HFF-Myc (cell line): ENCODE results near the gene ABLIM2.

Source experiments
- DNase-seq: peaks from one replicate; pipeline ENCODE4 v3.0.0-alpha.2; 2011; ENCODE audit warnings: low read depth; ENCODE audit errors: extremely low read depth
- H3K4me3 ChIP-seq: replicated peaks from 2 replicates; pipeline ENCODE4 v1.5.1; 2011; ENCODE audit warnings: low read depth, mild to moderate bottlenecking, control low read depth, low read length
- TF ChIP-seq, protein P1 (sequence below): IDR thresholded peaks from 2 replicates; pipeline ENCODE4 v1.5.1; 2012; ENCODE audit warnings: mild to moderate bottlenecking, low read depth, low read length, control low read depth; ENCODE audit errors: missing control alignments

ABLIM2 gene

DNA sequence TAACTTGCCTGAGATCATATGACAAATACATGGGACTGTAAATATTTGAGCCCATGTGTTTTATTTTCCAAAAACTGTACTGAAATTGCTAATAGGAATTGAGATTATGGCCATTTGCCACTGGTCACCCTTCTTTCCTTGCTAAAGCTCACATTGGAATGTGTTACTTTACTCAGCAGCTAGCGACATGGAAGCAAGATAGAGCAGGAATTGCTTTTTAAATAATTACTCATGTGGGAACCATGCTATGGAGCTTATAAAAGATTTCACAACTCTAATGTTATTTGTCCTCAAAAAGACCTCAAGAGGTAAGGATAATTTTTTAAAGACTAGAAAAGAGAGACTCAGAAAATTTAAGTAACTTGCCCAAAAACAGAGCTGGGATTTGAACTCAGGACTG lies 170.2 kb downstream of the ABLIM2 start:
- H3K4me3 ChIP-seq, result no peak overlapping the region
- no peak for DNase-seq
- TF ChIP-seq, protein P1, sequence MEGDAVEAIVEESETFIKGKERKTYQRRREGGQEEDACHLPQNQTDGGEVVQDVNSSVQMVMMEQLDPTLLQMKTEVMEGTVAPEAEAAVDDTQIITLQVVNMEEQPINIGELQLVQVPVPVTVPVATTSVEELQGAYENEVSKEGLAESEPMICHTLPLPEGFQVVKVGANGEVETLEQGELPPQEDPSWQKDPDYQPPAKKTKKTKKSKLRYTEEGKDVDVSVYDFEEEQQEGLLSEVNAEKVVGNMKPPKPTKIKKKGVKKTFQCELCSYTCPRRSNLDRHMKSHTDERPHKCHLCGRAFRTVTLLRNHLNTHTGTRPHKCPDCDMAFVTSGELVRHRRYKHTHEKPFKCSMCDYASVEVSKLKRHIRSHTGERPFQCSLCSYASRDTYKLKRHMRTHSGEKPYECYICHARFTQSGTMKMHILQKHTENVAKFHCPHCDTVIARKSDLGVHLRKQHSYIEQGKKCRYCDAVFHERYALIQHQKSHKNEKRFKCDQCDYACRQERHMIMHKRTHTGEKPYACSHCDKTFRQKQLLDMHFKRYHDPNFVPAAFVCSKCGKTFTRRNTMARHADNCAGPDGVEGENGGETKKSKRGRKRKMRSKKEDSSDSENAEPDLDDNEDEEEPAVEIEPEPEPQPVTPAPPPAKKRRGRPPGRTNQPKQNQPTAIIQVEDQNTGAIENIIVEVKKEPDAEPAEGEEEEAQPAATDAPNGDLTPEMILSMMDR, result no peak

DNA sequence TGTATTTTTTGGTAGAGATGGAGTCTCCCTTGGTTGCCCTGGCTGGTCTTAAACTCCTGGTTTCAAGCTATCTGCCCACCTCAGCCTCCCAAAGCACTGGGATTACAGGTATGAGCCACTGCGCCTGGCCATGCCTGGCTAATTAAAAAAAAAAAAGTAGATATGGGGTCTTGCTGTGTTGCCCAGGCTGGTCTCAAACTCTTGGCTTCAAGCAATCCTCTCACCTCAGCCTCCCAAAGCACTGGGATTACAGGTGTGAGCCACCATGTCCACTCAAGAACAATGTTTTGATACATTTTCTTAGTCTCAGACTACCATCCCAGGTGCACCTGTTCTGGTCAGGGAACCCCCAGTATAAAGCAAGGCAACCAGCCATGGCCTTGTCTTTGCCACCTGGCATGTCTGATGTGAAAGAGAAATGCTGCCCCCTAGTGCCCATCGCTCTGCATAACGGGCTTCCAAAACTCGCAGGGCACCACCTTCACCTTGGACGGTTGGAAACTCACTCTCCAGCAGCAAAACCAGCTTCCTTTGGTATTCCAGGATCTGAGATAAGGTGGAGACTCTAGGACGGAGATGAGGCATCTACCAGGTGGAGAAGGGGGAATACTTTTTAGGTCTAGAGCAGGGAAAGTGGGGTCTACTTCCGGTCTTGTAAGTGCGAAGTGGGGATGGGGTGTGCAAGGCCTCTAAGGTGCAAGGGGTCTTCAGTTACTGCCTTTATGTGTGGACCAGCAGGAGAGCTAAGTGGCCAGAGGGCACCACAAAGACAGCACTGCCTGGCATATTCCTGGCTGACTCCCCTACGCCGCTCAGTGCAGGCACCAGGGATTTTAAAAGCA lies 171.2 kb downstream of the ABLIM2 start:
- no peak for DNase-seq
- TF ChIP-seq, protein P1, result peak; percentile 86
- no peak overlapping the region for H3K4me3 ChIP-seq

DNA sequence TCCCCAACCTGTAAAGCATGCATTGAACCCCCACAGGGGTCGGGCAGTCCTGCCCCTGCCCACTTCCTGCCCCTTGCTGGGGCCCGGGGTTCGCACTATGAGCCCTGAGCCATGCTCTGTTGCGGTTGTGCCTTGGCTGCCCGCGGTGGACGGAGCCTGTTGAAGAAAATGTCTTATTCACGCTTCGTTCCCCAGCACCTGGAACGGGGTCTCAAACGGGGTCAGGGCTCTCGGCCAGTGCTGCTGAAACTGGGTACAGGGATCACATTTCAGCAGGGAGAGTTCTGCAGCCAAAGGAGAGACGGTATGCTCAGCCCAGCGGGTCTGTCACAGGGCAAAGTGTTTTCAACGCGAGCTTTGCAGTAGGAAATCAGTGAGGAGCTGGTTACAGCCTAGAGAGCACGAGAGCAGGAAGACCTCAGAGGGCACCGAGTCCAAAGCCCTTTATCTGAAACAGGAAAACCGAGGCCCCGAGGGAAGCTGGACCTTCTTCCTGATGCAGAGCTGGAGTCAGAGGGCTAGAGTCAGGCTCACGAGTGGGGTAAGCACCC lies 172.6 kb downstream of the ABLIM2 start:
- H3K4me3 ChIP-seq, result no peak overlapping the region
- DNase-seq, result no peak
- TF ChIP-seq, protein P1, result no peak

DNA sequence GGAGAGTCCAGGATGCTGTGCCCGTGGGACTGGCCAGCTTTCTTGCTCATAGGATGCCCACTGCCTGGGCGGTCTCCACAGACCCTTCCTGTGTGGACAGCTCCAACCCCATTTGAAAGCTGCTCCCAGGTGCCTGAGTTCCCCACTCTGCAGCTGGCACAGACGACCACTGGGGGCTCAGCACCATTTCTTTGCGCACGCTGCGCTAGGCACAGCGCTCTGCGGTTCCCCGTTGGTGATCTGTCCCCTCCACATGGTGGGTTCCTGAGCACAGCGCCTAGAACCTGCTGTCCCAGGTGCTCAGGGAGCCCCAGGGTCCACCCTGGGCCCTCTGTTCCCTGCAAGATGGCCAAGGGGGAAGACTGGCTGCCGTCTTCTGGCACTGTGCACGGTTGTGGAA lies 173.5 kb downstream of the ABLIM2 start:
- no peak for DNase-seq
- H3K4me3 ChIP-seq, result no peak overlapping the region
- TF ChIP-seq, protein P1, result no peak

DNA sequence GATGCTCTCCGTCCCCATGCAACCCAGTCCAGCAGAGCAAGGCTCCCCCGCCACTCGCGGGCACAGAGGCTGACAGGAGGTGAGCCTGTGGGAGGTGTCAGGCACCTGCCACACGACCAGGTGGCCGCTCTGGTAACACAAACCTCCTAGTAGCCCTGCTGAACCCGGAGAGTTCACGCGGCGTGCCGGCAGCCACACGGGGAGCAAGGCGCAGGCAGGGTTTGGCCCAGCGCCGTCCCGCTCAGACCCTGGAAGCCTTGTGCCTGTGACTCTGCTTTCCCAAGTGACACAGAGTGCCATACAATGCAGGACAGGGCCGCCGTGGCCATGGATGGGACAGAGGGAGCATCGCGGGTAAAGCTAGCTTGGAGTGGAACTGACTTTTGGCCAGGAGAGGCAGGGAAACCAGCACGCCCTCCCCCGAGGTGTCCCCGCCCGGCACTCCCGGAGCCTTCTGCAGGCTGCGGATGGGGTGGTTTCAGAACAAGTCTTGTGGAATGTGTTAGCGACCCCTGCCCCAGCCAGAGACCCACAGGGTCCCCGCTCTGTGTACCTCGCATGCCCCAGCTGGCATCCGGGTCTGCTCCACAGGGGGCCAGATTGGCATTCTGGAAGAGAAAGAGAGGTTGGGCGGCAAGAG lies 174.2 kb downstream of the ABLIM2 start:
- DNase-seq, result no peak
- H3K4me3 ChIP-seq, result no peak overlapping the region
- TF ChIP-seq, protein P1, result no peak

DNA sequence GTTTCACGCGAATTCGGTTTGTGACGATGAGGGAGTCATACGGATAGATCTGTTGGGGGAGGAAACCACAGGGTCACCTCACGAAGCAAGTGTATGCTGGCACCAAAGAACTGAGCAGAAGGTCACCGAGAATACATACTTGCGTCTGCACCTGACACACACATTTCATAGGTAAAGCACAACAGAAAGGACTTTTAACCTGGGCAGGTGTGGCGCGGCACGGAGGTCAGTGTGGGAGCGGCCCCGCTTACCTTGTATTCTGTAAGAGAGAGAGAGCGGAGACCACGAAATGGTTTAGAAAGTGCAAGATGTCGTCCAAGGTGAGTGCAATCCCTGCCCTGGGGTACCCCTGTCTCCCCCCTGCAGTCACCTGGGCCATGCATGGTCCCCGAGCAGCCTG lies 175.3 kb downstream of the ABLIM2 start:
- no peak for DNase-seq
- TF ChIP-seq, protein P1, result no peak
- H3K4me3 ChIP-seq, result no peak overlapping the region
